Ramos (cell line): ENCODE results near the gene ARID4B.
"Not testable (repeated sequence)": the region's sequence is repeated elsewhere in the genome, so short reads cannot be mapped to it uniquely, and the experiment has no call there.

ENCODE experiments used
- in situ Hi-C: fragments of 300-500 bp; cut with MboI; formaldehyde crosslinking; loops from one replicate; pipeline ENCODE4 v1.14.3; 2022; ENCODE audit warnings: low sequenced_read_pairs; ENCODE audit not compliant: unreplicated experiment

The ARID4B gene

DNA sequence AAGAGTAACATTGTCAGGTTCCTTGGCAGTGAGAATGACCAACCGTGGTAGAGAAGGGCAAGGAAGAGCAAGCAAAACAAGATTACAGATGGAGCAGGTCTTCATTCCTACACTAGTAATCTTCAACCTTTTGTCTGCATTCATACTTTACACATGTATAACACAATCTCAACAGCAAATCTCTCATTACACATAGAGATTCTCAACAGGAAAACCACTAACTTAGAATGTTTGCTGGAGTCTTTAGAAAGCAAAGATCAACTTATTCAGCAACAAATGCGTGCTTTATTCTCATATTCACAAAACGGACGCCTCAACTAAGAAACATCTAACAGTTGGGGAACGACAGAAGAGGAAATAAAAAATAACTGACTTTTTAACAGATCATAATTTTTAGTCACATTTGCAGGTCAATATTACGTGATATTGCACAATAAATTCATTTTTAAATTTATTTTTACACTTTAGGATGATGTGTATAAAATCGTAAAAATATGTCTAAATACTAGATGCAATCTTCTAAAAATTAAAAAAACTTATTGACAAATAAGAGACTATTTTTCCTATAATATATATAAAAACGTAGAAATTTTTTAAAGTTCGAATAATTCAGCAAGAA is 82.9 kb downstream of the ARID4B start:
- in situ Hi-C loops = loop anchor here (10.0 kb wide), 1 partner anchor 170 kb away; no protein-coding TSS in a partner anchor

DNA sequence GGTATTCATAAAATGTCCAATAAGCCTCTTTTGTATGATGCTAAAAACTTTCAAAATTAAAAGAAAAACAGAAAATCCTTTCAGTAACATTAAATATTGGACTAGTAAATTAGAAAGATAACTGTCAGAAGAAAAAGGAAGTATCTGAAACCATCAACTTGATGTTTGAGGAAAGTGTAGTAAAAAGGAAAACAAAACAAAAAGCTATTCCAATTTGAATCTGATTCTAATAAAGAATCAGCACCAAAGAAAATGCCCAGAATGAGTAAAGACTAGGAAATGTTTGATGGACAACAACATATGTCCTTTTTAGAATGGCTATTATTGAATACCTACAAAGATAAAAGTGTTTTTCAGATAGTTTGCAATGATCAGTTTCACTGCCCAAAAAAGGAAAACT is 87.0 kb downstream of the ARID4B start:
- in situ Hi-C loops = loop anchor here (10.0 kb wide), 1 partner anchor 174 kb away; no protein-coding TSS in a partner anchor

DNA sequence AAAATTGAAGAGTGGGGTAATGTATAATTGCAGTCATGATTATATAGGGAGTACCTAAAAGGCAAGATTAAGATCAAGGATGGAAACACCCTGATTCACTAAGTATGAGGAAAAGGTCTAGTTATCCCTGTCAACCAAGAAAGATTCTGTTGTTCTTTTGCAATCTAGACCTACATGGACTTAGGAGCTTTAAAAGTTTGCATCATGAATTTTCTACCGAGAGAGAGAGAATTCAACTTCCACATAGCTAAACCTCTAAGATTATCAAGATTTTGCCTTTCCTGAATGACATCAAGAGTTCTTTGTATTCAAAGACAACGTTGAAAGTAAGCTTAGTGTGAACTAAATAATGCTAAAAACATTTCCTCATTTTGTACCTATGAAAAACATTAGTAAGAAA is 88.1 kb downstream of the ARID4B start:
- in situ Hi-C loops = loop anchor here (10.0 kb wide), 1 partner anchor 175 kb away; no protein-coding TSS in a partner anchor

DNA sequence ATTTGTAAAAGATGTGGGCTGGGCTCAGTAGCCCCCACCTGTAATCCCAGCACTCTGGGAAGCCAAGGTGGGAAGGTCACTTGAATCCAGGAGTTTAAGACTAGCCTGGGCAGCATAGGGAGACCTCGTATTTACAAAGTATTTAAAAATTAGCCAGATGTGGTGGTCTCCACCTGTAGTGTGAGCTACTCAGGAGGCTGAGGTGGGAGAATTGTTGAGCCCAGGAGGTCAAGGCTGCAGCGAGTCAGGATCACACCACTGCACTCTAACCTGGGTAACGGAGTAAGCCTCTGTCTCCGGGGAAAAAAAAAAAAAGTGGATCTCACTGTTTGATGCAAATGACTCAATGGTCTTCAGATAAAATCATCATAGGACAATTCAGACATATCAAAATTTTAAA is 89.4 kb downstream of the ARID4B start:
- in situ Hi-C loops = no loop called here

DNA sequence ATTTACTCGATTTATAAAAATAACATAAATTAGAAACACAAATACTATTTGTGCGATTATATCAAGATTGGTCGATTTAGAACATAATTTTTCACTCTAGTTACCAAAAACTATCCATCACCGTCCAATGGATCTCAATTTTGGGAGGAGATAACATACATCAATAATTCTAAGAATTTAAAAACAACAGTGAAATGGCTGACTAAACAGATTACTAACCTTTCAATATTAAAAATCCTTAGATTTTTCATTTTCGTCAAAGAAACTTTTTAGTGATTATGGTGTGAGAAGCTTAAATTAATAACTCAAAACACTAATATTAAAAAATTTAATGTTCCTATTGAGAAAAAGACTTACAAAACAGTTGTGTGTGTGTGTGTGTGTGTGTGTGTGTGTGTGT is 91.9 kb downstream of the ARID4B start:
- in situ Hi-C loops = no loop called here

DNA sequence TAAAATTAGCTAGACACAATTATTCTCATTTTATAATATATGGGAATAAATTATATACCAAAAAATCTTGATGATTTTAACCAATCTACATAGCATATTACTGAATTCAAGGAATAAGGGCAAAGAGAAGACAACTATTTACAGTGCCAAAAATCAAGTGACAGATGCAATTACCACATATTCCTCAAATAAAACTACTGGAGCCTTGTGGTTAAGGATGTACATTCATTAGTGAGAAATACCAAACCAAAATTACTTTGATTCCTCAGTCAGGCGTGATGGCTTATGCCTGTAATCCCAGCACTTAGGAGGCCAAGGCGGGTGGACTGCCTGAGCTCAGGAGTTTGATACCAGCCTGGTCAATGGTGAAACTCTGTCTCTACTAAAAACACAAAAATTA is 98.1 kb downstream of the ARID4B start:
- in situ Hi-C loops = no loop called here

DNA sequence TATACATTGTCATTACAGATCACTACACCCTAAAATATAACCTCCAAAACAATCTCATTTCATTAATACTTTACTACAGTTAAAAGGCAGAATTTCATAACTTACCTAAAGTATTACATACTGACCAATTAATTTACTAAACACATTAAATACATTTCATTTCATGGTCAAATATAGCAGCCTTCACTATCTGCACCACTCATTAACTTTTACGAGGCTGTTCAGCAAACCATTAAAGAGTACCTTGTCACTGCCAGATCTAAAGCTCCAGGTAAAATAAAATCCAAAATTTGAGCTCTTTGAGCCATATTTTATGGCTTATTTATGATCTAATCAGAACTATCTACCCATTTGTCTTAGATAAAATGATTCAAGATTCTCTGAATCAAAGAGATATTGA is 100.6 kb downstream of the ARID4B start:
- in situ Hi-C loops = no loop called here

DNA sequence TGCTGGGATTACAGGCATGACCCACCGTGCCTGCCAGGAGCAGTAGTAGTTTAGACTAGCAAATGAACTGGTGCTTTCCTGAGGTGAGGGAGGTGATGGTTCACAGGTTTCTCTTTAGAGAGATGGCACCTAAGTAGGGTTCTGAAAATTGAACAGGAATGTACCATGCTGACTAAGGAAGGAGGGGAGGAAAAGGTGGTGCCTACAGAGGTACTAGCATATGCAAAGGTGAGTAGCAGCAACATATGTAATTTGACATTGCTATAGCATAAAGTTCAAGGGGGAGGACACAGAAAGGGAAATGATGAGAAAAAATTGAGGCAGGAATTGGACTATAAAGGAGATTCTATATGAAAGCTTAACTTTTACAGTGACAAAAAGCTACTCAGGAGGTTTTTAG is 101.0 kb downstream of the ARID4B start:
- in situ Hi-C loops = no loop called here

DNA sequence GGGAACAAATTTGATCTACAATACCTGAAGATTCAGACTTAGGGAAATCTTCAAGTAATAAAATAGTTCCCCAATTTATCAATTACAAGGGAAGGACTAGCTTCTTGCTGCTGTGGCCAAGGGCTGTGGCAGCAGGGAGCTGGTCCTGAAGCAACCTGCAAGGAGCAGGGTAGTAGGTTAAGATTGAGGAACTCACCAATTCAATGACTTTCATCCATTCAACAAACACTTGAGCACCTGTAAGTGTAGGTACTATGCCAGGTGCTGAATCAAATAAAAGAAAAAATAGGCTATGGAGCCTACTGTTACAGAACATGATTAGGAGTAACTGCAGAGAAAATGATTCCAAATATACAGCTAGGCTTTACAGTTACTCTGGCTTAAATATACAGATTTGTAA is 102.7 kb downstream of the ARID4B start:
- in situ Hi-C loops = no loop called here

DNA sequence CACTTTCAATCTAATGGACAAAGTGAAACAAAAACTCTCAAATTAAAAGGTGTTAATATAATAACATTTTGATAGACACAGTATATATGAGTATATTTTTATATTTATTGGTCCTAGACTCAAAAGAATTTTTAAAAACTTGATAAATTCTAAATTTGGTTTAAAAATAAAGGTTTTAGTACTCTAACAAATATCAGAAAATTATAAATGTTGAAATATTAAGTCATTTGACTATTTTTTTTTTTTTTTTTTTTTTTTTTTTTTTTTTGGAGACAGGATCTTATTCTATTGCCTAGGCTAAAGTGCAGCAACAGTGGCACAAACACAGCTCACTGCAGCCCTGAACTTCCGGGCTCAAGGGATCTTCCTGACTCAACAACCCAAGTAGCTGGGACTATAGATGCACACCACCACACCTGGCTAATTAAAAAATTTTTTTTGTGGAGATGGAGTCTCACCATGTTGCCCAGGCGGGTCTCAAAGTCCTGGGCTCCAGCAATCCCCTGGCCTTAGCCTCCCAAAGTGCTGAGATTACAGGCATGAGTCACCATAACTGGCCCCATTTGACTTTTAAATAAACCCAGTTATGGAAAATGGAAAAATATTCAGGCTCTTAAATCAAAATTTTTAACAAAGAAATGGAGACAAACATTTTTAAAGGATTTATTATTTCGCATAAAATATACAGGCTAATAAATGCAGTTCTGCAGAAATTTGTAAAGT is 106.2 kb downstream of the ARID4B start:
- in situ Hi-C loops = no loop called here

DNA sequence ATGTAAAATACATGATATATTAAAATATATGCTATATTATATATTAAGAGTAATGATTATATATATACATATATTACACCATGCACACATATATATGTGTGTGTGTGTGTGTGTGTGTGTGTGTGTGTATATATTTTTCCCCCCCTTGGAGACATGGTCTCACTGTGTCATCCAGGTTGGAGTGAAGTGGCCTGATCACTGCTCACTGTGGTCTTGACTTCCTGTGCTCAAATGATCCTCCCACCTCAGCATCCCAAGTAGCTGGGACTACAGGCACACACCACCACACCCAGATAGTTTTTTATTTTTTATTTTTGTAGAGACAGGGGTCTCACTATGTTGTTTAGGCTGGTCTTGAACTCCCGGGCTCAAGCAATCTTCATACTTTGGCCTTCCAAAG is 112.5 kb downstream of the ARID4B start:
- in situ Hi-C loops = no loop called here

DNA sequence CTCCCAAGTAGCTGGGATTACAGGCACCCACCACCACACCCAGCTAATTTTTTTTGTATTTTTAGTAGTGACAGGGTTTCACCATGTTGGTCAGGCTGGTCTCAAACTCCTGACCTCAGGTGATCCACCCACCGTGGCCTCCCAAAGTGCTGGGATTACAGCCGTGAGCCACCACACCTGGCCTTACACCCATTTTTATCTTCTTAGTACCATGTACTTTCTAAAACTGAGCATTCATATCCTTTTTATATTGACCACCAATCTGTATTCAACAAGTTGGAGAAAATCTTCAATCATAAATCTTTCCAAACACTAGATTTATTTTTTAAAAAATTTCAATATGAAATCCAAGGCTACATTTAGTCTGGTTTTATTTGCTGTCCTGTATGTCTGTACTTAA is 113.0 kb downstream of the ARID4B start:
- in situ Hi-C loops = not testable (repeated sequence)

DNA sequence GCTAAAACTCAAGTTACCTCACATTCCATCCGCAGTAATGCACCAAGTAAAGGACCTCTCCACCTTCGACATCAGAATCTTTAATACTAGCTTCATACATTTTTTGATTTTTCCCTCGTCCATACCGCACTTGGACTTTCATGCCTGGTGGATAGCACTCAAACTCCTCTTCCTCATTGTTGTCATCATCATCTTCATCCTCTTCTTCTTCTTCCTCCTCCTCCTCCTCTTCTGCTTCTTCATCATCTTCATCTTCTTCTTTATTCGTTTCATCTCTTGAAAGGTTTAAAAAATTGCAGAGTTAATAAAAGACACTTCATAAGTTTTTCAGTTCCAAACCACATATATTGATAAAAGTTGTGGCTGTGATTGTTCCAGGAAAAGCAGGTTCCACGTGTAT is 114.2 kb downstream of the ARID4B start:
- in situ Hi-C loops = no loop called here

DNA sequence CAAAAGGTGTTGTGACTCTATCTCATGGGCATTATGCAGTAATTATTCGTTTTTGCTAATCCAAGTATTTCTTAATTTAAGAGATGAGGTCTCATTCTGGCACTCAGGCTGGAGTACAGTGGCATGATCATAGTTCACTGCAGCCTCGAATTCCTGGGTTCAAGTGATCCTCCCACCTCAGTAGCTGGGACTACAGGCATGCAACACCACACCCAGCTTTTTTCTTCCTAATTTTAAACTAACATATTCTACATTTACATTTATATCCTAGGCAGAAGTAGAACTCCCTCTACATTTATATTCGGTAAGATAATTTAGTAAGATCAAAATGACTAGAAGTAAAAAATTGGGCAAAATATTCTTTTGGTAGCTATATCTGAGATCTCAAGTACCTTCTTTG is 116.5 kb downstream of the ARID4B start:
- in situ Hi-C loops = no loop called here

DNA sequence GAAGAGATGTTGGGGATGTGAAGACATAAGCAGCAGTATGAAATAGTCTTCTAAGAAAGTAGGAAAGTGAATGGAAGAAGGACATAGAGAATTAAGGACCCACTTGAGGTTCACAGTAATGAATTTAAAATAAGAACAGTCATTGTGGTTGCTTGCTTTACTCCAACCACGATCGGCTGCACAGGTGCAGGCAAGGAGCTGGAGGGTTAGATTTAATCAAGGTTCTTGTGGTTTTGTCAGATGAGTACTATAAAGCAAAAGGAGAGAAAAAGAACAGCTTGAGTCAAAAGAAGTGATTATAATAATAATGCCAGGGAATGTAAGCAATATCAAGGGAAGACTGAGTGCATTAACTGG is 120.8 kb downstream of the ARID4B start:
- in situ Hi-C loops = no loop called here

DNA sequence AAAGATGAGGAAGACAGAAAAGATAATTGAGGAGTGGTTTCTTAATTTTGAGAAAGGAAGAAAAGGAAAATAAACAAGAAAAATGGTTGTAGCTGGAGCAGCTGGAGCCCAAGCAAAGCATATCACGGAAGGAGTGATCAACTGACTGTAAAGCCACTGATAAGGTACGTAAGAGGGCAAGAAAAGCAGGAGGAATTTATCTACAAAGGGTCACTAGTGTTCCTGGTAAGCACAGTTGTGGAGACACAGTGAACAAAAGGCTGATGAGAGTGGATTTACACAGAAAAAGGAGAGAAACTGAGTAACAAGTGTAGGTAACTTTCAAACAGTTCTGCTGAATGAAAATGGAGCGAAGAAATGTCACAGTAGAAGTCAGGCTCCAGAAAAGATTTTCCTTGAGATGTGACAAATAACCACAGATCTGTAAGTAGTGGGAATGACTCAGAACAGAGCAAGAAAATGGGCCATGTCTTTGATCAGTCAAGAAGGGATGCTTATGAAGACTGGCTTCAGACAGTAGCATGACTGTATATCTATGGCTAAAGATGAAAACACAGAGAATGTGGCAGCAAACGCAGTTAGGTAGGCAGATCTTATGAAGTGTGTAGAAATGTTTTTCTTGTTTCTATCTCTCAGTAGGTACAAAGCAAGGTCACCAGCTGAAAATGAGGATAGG is 121.3 kb downstream of the ARID4B start:
- in situ Hi-C loops = no loop called here

DNA sequence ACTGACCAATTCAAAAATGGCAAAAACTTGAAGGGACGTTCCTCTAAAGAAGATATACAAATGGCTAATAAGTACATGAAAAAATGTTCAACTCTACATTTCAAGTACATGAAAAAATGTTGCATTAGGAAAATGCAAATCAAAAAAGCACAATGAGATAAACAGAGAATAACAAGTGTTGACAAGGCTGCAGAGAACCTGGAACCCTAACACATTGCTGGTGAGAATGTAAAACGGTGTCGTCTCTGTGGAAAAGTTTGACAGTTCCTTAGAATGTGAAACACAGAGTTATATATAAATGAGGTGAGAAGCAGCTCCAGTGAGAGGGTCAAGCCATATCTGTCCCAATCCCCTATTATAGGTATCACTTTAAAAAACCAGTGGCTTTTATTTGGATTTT is 122.3 kb downstream of the ARID4B start:
- in situ Hi-C loops = no loop called here

DNA sequence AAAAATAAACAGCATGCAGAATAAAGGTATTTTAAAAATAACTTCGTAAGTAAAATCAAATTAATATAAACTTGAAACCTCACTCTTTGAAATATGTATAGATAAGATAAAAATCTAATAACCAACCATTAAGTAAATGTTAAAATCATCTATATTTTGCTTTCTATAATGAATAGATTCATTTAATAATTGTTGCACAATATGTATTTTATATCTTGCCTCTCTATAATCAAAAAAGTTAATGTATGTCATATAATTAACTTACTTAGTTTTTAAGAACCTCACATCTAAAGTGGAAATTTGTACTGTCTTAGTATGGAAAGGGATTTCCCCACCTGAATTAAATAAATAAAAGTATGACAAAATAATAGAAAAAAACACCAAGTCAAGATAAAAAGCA is 124.6 kb downstream of the ARID4B start:
- in situ Hi-C loops = no loop called here

DNA sequence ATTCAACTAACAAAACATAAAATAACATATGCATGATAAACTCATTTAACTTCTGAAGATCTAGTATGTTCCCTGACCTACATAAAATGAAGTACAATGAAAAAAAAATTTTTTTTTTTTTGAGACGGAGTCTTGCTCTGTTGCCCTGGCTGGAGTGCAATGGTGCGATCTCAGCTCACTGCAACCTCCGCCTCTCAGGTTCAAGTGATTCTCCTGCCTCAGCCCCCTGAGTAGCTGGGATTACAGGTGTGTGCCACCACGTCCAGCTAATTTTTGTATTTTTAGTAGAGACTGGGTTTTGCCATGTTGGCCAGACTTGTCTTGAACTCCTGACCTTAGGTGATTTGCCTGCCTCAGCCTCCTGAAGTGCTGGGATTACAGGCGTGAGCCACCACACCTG is 125.5 kb downstream of the ARID4B start:
- in situ Hi-C loops = not testable (repeated sequence)

DNA sequence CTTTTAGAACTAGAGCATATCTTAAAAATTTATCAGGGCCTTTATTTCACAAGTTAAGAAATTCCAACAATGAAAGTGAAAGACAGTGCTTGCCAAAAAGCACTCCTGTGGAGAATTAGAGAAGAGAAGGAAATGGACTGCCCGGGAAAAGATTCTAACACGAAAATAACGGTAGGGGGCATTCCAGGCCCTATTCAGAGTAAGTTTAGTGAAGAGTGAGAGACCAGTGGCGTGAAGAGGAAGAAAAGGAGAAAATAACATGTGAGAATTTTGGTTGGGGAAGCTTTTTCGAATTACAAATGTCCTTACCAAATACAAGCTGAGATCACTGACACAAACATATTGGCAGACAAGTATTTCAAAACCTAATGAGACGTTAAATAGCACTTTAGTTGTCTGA is 128.5 kb downstream of the ARID4B start:
- in situ Hi-C loops = no loop called here

DNA sequence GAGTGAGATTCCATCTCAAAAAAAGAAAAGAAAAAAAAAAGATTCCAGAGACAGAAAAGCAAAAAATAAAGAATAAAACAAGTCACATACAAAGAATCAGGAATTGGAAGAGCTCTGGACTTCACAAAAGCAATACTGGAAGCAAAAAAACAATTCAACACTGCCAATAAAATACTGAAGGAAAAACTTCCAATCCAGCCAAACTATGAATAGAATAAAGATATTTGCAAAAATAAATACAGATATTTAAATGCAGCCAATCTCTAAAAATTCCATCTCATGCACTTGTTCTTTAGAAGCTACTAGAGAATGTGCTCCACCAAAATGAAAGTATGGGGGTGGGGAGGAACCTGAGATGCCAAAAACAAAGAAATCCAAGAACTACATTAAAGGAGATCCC is 137.5 kb downstream of the ARID4B start:
- in situ Hi-C loops = no loop called here

DNA sequence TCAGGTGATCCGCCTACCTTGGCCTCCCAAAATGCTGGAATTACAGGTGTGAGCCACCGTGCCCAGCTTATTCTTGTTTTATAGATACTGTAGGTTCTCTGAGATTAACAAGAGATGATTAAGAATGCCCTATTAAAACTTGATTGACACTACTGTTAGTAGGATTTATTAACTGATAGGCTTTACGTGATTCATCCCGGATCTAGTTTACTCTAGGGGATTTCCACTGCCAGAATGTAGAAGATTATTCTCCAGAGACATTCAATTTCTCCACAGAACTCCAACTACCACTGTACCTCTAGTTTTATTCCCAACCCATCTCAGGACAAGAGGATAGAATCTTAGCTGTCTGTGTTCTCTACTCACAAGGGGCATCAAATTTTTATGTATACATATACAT is 140.7 kb downstream of the ARID4B start:
- in situ Hi-C loops = no loop called here
